ENCODE data around the gene ZNF292.

DNA sequence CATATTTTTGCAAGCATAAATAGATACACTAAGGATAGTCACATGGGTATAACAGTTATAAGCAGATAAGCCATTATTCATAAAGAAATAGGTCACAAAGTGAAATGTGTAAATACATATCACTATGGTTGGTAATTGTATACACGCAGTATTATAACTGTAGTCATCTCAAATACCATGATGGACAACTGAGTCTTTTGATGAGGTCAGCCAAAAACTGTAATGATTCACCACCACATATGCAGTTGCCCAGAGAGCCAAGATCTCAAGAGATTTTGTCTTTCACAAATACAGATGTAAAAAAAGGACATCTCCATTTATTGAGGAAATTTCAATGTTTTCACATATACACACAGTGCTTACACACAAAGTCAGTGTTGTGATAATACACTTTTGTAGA lies 28.3 kb downstream of the ZNF292 start:
- TF ChIP-seq POLR2A (IDR thresholded peaks at IDR 0.05): no peak
- TF ChIP-seq, protein P1, sequence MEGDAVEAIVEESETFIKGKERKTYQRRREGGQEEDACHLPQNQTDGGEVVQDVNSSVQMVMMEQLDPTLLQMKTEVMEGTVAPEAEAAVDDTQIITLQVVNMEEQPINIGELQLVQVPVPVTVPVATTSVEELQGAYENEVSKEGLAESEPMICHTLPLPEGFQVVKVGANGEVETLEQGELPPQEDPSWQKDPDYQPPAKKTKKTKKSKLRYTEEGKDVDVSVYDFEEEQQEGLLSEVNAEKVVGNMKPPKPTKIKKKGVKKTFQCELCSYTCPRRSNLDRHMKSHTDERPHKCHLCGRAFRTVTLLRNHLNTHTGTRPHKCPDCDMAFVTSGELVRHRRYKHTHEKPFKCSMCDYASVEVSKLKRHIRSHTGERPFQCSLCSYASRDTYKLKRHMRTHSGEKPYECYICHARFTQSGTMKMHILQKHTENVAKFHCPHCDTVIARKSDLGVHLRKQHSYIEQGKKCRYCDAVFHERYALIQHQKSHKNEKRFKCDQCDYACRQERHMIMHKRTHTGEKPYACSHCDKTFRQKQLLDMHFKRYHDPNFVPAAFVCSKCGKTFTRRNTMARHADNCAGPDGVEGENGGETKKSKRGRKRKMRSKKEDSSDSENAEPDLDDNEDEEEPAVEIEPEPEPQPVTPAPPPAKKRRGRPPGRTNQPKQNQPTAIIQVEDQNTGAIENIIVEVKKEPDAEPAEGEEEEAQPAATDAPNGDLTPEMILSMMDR (IDR thresholded peaks at IDR 0.05): no peak

Data from testis (tissue), 2 donors.